SK-N-SH (cell line): Measurements from ENCODE around the gene SUPT4H1. TPM values are rescaled to one million over a fixed set of nuclear protein-coding genes. Genes with fewer than 3 reads are reported as not detected.

Experiments
- CTCF ChIA-PET: fragments of 300-600, 350-600 bp; formaldehyde crosslinking; extraction: SDS; loops from one replicate; lab custom pipeline; 2021; lab: Yijun Ruan, JAX
- POLR2A ChIA-PET: fragments of 350-600 bp; sonication (Branson Sonifier 250); formaldehyde crosslinking; extraction: SDS; loops from one replicate; lab custom pipeline; 2020; ENCODE audit warnings: antibody characterized with exemption, inconsistent platforms; lab: Yijun Ruan, JAX
- DNase-seq: peaks from one replicate; pipeline ENCODE4 v3.0.0; 2012
- H2AFZ ChIP-seq: fragments of 200-600 bp; sonication (generic); 2 replicates; pipeline ENCODE4 v1.8.1; 2016; ENCODE audit warnings: antibody characterized with exemption, mild to moderate bottlenecking, low read depth
- H3F3A ChIP-seq: fragments of 200-600 bp; sonication (generic); replicated peaks from 2 replicates; pipeline ENCODE3; 2016; ENCODE audit warnings: antibody characterized with exemption, mild to moderate bottlenecking; ENCODE audit not compliant: insufficient read depth
- H3K27ac ChIP-seq, 2 experiments: fragments of 200-500 bp in 1 of 2; fragments of 200-600 bp in 1 of 2; sonication (Bioruptor generic) in 1 of 2; sonication (generic), shearing (Covaris generic) in 1 of 2; 2 replicates each; pipeline versions ENCODE4 v1.5.1 to v1.6.1; 2014 to 2016; ENCODE audit warnings: low read depth in 2 of 2, inconsistent platforms in 1 of 2, low read length in 1 of 2, mild to moderate bottlenecking in 1 of 2, mixed read lengths in 1 of 2
- H3K27me3 ChIP-seq: fragments of 200-600 bp; sonication (generic), shearing (Covaris generic); 2 replicates; pipeline ENCODE4 v1.6.1; 2016; ENCODE audit warnings: mixed run types; ENCODE audit not compliant: insufficient read depth
- H3K36me3 ChIP-seq, 2 experiments: fragments of 200-500 bp in 1 of 2; fragments of 200-600 bp in 1 of 2; sonication (Bioruptor generic) in 1 of 2; sonication (generic) in 1 of 2; replicated peaks in 1 of 2; 2 replicates each; pipeline versions ENCODE3 to v1.5.1; 2014 to 2016; ENCODE audit warnings: low read length in 1 of 2, mild to moderate bottlenecking in 1 of 2; ENCODE audit not compliant: insufficient read depth in 2 of 2, control insufficient read depth in 1 of 2
- H3K4me1 ChIP-seq, 2 experiments: fragments of 200-500 bp in 1 of 2; fragments of 200-600 bp in 1 of 2; sonication (Bioruptor generic) in 1 of 2; sonication (generic), shearing (Covaris generic) in 1 of 2; 2 replicates each; pipeline versions ENCODE4 v1.5.1 to v1.6.1; 2014 to 2016; ENCODE audit warnings: low read depth in 1 of 2, low read length in 1 of 2, mixed run types in 1 of 2; ENCODE audit not compliant: insufficient read depth in 2 of 2, control insufficient read depth in 1 of 2
- H3K4me2 ChIP-seq: fragments of 200-600 bp; sonication (generic), shearing (Covaris generic); 2 replicates; pipeline ENCODE4 v1.6.1; 2017; ENCODE audit warnings: mixed run types
- H3K4me3 ChIP-seq, 2 experiments: fragments of 200-500 bp in 1 of 2; fragments of 200-600 bp in 1 of 2; sonication (Bioruptor generic) in 1 of 2; sonication (generic), shearing (Covaris generic) in 1 of 2; 2 replicates each; pipeline versions ENCODE4 v1.5.1 to v1.8.1; 2014 to 2016; ENCODE audit warnings: low read depth in 2 of 2, inconsistent platforms in 1 of 2, low read length in 1 of 2, mild to moderate bottlenecking in 1 of 2, mixed read lengths in 1 of 2, moderate library complexity in 1 of 2
- H3K79me2 ChIP-seq: fragments of 200-600 bp; sonication (generic); 2 replicates; pipeline ENCODE4 v1.8.1; 2017; ENCODE audit warnings: mild to moderate bottlenecking; ENCODE audit not compliant: insufficient read depth
- H3K9ac ChIP-seq: fragments of 200-600 bp; sonication (generic); 2 replicates; pipeline ENCODE4 v1.6.1; 2017; ENCODE audit warnings: mixed run types
- H3K9me2 ChIP-seq: fragments of 200-600 bp; sonication (generic); 2 replicates; pipeline ENCODE4 v1.6.1; 2017; ENCODE audit warnings: mixed run types
- H3K9me3 ChIP-seq: fragments of 200-600 bp; sonication (generic); 2 replicates; pipeline ENCODE4 v1.6.1; 2017; ENCODE audit warnings: mixed run types, mild to moderate bottlenecking, moderate library complexity
- H4K20me1 ChIP-seq: fragments of 200-600 bp; sonication (generic); 2 replicates; pipeline ENCODE4 v1.6.1; 2017; ENCODE audit warnings: mild to moderate bottlenecking, mixed run types; ENCODE audit not compliant: insufficient read depth
- EP300 ChIP-seq, 2 experiments: IDR thresholded peaks; 2 replicates each; pipeline versions ENCODE4 v1.4.0 to v1.6.1; 2012; ENCODE audit warnings: borderline replicate concordance in 1 of 2, low read depth in 1 of 2, low read length in 1 of 2
- FOSL2 ChIP-seq: IDR thresholded peaks from 2 replicates; pipeline ENCODE4 v1.4.0; 2012; ENCODE audit warnings: low read depth, mild to moderate bottlenecking, moderate library complexity, borderline replicate concordance
- FOXM1 ChIP-seq: IDR thresholded peaks from 2 replicates; pipeline ENCODE4 v1.4.0; 2012; ENCODE audit warnings: low read depth, mild to moderate bottlenecking
- MEF2A ChIP-seq: IDR thresholded peaks from 2 replicates; pipeline ENCODE4 v1.4.0; 2012; ENCODE audit warnings: low read depth, borderline replicate concordance
- RAD21 ChIP-seq: IDR thresholded peaks from 2 replicates; pipeline ENCODE4 v1.6.1; 2012; ENCODE audit warnings: mild to moderate bottlenecking, low read length
- RXRA ChIP-seq: IDR thresholded peaks from 2 replicates; pipeline ENCODE4 v1.4.0; 2012; ENCODE audit warnings: low read depth, mild to moderate bottlenecking, borderline replicate concordance
- TAF1 ChIP-seq: IDR thresholded peaks from 2 replicates; pipeline ENCODE4 v1.6.1; 2012; ENCODE audit warnings: low read depth, mild to moderate bottlenecking, low read length, moderate library complexity, borderline replicate concordance
- TEAD4 ChIP-seq: IDR thresholded peaks from 2 replicates; pipeline ENCODE4 v1.4.0; 2012; ENCODE audit warnings: mild to moderate bottlenecking, borderline replicate concordance; ENCODE audit not compliant: insufficient read depth
- YY1 ChIP-seq: IDR thresholded peaks from 2 replicates; pipeline ENCODE4 v1.4.0; 2012; ENCODE audit warnings: low read depth, mild to moderate bottlenecking
- whole genome bisulfite sequencing: methylation state at CpG from one replicate; pipeline ENCODE4 v1.1.6; 2017; ENCODE audit warnings: low lambda C conversion rate; 5-methylcytosine and 5-hydroxymethylcytosine counted together
- polyA plus RNA-seq, 3 experiments: library from polyadenylated mRNA; depleted of rRNA; stranded (reverse); fragments of >200 nt; gene quantifications; 2 replicates each; pipeline ENCODE4 v1.2.3, GENCODE V29; 2012
- TF ChIP-seq, protein P1 (sequence below): fragments of 200-600 bp; sonication (generic); IDR thresholded peaks from 2 replicates; pipeline ENCODE4 v1.6.1; 2017; ENCODE audit warnings: antibody characterized with exemption, mild to moderate bottlenecking, moderate library complexity
- TF ChIP-seq, protein P2 (sequence below): IDR thresholded peaks from 2 replicates; pipeline ENCODE4 v1.4.0; 2012; ENCODE audit warnings: low read depth
- TF ChIP-seq, protein P3 (sequence below): fragments of 150-350 bp; IDR thresholded peaks from 2 replicates; pipeline ENCODE4 v1.6.1; 2017; ENCODE audit warnings: antibody characterized with exemption, low read length, low read depth, borderline replicate concordance

SUPT4H1 gene
- polyA plus RNA-seq, 1 of the 3 experiments (the other 2 are of a cell fraction) = 165 TPM

DNA sequence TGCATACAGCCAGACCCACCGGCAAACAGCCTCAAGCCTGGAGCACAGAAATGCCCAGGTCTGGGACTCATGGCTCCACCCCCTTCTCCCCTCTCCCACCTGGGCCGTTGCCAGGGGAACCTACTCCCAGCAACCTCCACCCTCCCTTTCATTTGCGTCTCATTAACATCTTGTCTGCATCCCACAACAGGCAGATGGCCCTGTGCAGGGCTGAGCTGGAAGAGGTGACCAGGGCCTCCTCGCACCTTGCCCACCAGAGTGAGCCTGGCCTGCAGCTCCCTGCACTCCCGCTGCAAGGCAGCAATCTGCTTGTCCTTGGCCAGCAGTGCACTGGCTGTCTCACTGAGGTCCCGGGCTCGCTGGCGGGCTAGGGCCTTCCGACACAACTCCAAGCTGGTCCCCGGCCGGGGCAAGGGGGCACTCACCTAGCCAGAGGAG lies 26.7 kb downstream of the SUPT4H1 start:
- no peaks in the 10 kb centered on the region for H3K36me3 ChIP-seq
- H2AFZ ChIP-seq = no peak overlapping the region
- TF ChIP-seq FOSL2 (no peak), EP300 (IDR thresholded peaks at IDR 0.05; ENCODE audit: borderline replicate concordance in 1 of 2, low read depth in 1 of 2, low read length in 1 of 2) (no peak), RAD21 (no peak), TAF1 (no peak), TEAD4 (no peak), RXRA (no peak), MEF2A (no peak), FOXM1 (no peak), YY1 (no peak)
- TF ChIP-seq, protein P1, sequence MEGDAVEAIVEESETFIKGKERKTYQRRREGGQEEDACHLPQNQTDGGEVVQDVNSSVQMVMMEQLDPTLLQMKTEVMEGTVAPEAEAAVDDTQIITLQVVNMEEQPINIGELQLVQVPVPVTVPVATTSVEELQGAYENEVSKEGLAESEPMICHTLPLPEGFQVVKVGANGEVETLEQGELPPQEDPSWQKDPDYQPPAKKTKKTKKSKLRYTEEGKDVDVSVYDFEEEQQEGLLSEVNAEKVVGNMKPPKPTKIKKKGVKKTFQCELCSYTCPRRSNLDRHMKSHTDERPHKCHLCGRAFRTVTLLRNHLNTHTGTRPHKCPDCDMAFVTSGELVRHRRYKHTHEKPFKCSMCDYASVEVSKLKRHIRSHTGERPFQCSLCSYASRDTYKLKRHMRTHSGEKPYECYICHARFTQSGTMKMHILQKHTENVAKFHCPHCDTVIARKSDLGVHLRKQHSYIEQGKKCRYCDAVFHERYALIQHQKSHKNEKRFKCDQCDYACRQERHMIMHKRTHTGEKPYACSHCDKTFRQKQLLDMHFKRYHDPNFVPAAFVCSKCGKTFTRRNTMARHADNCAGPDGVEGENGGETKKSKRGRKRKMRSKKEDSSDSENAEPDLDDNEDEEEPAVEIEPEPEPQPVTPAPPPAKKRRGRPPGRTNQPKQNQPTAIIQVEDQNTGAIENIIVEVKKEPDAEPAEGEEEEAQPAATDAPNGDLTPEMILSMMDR = no peak
- TF ChIP-seq, protein P2, sequence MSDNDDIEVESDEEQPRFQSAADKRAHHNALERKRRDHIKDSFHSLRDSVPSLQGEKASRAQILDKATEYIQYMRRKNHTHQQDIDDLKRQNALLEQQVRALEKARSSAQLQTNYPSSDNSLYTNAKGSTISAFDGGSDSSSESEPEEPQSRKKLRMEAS = no peak
- TF ChIP-seq, protein P3, sequence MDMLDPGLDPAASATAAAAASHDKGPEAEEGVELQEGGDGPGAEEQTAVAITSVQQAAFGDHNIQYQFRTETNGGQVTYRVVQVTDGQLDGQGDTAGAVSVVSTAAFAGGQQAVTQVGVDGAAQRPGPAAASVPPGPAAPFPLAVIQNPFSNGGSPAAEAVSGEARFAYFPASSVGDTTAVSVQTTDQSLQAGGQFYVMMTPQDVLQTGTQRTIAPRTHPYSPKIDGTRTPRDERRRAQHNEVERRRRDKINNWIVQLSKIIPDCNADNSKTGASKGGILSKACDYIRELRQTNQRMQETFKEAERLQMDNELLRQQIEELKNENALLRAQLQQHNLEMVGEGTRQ = no peak
- DNase-seq = peak; percentile 75
- no peaks in the 10 kb centered on the region for H3K9me3 ChIP-seq
- no peak overlapping the region for H3K27ac ChIP-seq
- no peak overlapping the region for H3K4me2 ChIP-seq
- H3K4me3 ChIP-seq = no peak overlapping the region
- CTCF ChIA-PET = interaction anchor here (0.9 to 2.0 kb wide), 4 partner anchors 8 to 76 kb away, joined by 3 to 7 read pairs (median 6); partner anchors contain the start of gene SUPT4H1
- H3F3A ChIP-seq = no peaks in the 10 kb centered on the region
- H3K9ac ChIP-seq = no peak overlapping the region
- POLR2A ChIA-PET = interaction anchor here (1.1 to 5.8 kb wide), 2 partner anchors 11 to 26 kb away, joined by 4 to 57 read pairs; partner anchors contain the start of gene SUPT4H1
- H3K79me2 ChIP-seq = no peaks in the 10 kb centered on the region
- no peaks in the 10 kb centered on the region for H3K9me2 ChIP-seq
- 91% methylated on average over 11 of the region's 11 CpGs for WGBS
- H3K27me3 ChIP-seq = peaks cover 21% of the 10 kb centered on the region; the same call in 1 of the 2 replicates
- H4K20me1 ChIP-seq = no peaks in the 10 kb centered on the region
- H3K4me1 ChIP-seq = peaks cover 0 to 40% of the 10 kb centered on the region in 2 experiments; a peak in 1 of 4 replicates
